ENCODE data around the gene PABPC1L. TPM values are rescaled to one million over a fixed set of nuclear protein-coding genes. Genes with fewer than 3 reads are reported as not detected.
"Not testable (repeated sequence)": the region's sequence is repeated elsewhere in the genome, so short reads cannot be mapped to it uniquely, and the experiment has no call there.

PABPC1L gene
- total RNA-seq (2014; rRNA removed; shearing (Covaris generic)) = 53.4 and 54.6 TPM in 2 replicates

DNA sequence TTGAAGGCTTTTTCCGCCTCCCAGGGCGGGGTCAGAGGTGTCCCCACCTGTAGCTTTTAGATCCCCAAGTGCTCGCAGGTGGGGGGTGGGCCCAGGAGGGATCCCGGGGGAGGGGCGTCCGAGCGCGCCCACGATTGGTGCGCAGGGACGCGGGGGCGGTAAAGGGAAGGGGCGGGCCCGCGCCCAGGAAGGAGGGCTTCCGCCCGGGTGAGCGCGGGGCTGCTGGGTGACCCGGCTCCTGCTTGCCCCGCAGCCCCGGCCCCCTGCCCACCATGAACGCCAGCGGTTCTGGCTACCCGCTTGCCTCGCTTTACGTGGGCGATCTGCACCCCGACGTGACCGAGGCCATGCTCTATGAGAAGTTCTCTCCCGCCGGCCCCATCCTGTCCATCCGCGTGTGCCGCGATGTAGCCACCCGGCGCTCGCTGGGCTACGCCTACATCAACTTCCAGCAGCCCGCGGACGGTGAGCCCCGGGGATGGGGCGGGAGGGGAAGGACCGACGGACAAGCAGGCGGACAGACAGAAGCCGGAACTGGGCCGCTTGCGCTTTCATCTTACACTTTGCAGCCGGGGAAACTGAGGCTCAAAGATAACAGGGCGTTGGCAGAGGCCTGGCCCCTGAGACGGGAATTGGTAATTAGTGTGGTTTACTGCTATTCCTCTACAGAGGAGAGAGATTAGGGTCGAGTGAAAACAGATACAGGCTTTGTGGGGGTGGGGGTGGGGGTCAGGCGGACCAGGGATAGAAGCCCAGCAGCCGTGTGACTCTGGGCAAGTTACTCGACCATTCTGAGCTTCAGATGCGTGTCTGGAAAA lies at the start of gene PABPC1L:
TSS of gene PABPC1L (plus strand) at position 189 of the 818 bp plus-strand sequence. CDS start at position 273, 84 bp downstream.
- peak; percentile 91 for DNase-seq (ENCODE audit: low spot score)

DNA sequence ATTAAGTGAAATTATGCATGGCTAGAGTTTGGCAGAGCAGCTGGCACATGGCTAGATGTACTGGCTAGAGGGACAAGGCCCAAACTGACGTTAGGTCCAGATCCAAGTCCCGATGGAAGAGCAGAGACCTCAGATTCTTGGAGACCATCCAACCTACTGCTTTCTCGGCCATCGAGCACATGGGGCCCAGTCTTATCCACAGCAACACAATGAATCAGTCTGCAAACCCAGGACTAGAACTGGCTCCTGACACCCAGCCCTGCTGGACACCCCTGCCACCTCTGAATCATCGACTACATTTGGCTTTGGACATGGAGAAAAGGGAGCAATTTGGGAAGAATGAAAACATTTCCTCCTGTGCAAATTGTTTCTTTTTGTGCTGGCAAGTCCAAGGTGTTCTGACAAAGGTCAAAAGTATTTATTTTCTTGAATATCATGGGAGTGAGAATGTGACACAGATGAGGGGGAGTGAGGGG lies 48.3 kb upstream of the PABPC1L start:
- DNase-seq (ENCODE audit: low spot score) = no peak

DNA sequence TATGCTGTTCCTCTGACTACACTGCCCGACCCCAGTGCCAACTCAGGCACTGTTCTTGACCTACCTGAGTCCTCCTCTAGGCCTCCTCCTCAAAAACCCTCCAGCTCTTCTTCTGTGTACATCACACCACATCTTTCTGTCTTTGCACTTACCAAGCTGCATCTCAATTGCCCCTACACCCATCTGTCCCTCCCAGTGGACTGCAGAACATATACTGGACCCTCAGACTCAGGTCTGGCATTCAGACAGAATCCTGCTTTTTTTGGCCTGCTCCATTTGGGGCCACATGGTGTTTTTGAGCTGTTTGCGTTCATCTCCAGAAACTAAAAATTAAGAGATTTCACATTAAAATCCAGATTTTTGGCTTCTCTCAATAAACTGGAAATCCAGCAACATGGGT lies 47.6 kb upstream of the PABPC1L start:
- no peak for DNase-seq (ENCODE audit: low spot score)

DNA sequence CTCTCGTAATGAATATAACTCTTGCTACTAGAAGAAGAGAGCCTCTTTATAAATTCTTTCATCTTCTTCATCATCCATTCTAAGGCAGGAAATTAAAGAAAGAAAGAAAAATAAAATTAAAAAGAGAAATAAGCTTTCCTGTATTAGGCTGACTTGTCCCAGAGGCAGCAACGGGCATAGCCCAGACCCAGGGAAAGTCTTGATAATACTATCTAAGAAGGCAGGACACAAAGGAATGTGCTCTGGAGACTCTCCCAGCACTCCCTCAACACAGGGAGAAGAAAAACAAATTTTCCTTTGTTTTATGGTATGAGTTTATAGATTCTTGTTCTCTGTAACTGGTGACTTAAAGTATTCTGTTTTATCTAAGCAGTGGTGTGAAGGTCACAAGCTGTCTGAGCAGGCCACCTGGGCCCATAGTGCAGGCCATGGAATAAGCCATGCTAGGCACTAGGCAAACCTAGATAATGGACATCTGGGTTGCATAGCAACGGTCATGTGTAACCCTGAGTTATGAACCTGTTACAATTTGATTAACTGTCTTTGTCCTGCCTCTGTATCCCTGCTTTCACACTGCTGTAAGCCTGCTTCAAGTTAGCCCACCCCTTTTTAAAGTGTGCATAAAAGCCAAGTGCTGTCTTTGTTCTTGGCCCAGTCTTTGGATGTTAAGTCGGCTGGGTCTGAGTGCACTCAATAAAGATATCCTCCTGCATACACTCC lies 46.3 kb upstream of the PABPC1L start:
- DNase-seq (ENCODE audit: low spot score) = not testable (repeated sequence)

DNA sequence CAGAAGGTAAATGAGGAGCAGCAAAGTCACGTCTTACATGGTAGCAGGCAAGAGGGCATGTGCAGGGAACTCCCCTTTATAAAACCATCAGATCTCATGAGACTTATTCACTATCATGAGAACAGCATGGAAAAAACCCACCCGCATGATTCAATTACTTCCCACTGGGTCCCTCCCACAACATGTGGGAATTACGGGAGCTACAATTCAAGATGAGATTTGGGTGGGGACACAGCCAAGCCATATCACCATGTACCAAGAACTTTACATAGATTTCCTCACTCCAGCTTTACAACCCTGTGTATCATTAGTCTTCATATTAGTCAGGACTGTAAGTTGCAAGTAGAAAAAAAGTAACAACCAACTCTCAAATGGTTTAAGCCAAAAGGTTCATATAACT lies 45.4 kb upstream of the PABPC1L start:
- not testable (repeated sequence) for DNase-seq (ENCODE audit: low spot score)

DNA sequence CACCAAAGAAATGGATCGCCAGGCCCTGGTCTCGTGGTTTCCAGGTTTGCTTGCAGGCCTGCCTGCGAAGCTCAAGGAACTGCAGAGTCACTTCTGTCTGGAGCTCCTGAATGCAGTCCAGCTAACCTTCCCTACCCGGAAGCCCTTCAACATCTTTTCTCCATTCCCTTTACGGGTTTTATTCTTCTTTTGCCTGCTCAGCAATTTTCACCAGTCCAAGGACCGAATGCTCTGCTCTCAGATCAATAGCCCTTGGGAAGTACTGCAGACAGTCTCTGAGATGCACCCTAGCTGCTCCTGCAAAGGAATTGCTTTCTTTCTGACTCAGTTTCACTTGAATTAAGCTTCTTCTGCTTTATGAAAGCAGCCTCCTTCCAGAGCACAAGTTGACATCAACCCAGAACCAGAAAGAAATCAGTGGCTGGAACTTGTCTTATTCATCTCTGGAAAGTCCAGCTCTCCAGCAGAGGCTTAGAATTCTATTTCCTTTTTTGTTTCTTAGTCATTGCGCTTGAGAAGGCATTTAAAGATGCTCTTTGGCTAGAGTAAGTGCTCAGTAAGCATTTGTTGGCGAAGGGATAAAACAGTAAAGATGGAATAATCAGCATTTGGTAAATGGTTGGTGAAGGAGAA lies 43.0 kb upstream of the PABPC1L start:
- DNase-seq (ENCODE audit: low spot score) = no peak

DNA sequence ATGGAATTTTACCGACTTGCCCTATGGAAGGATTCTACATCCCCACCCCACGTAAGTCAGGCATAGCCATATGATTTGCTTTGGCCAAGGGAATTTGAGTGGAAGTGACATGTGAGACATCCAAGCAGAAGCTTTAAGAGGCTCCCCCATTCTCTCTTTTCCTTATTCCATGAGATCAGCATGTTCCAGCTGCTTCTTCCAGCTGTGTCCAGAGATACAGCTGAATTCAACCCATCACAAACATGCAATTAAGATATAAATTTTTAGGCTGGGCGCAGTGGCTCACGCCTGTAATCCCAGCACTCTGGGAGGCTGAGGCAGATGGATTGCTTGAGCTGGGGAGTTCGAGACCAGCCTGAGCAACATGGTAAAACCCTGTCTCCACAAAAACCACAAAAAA lies 40.4 kb upstream of the PABPC1L start:
- no peak for DNase-seq (ENCODE audit: low spot score)

DNA sequence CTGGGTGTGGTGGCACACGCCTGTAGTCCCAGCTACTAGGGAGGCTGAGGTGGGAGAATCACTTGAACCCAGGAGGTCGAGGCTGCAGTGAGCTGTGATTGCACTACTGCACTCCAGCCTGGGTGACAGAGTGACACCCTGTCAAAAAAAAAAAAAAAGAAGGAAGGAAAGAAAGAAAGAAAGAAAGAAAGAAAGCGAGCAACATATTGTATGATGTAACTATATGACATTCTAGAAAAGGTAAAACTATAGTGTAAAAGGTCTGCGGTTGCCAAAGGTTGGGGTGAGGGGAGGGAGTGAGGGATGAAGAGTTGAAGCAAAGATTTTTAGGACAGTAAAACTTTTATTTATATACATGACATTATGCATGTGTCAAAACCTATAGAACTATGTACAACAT lies 27.5 kb upstream of the PABPC1L start:
- DNase-seq (ENCODE audit: low spot score) = not testable (repeated sequence)

DNA sequence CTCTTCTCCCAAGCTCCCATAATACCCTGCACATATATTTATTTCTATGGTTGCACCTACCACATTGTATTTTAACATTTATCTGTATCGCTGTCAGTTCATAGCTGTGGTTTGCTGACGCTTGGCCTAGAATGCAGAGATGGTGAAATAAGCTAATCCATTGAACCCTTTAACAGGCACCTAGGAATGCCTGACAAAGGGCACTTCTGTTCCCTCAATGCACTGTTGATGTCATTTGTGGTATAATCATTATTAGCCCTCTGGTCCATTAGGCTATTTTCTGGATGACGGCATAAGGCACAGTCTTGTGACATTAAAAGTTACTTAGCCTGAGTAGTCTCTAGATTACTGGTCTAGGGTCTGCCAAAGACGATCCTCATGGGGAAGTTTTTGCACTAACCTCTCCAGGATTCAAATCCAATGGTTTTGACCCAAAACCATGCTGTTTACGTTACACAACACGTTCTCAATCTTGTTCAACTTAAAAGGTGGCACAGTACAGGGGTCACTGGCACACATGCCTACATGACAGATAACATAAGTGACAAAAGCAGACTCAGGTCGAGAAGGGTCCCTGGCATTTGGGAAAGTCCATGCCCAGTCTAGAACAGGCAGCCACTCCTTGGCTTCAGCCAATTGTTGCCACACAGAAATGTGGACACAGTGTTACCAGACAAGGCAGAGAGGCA lies 26.5 kb upstream of the PABPC1L start:
- no peak for DNase-seq (ENCODE audit: low spot score)

DNA sequence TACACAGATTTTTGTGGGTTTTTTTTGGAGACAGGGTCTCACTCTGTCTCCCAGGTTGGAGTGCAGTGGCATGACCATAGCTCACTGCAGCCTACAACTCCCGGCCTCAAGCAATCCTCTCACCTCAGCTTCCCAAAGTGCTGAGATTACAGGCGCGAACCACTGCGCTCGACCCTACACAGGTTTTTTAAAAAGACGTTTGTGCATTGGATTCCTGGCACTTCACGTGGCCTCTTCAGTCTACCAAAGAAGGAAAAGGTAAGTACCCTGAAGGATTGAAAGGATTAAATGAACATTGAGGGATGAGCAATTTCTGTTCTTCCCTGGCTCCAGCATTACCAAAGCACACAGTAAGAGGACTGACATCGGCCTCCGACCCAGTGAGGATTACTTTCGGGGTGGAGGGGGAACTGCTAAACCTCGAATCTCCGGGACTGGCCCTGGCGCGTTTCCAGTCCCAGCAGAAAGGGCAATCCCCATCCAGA lies 24.9 kb upstream of the PABPC1L start:
- DNase-seq (ENCODE audit: low spot score) = no peak

DNA sequence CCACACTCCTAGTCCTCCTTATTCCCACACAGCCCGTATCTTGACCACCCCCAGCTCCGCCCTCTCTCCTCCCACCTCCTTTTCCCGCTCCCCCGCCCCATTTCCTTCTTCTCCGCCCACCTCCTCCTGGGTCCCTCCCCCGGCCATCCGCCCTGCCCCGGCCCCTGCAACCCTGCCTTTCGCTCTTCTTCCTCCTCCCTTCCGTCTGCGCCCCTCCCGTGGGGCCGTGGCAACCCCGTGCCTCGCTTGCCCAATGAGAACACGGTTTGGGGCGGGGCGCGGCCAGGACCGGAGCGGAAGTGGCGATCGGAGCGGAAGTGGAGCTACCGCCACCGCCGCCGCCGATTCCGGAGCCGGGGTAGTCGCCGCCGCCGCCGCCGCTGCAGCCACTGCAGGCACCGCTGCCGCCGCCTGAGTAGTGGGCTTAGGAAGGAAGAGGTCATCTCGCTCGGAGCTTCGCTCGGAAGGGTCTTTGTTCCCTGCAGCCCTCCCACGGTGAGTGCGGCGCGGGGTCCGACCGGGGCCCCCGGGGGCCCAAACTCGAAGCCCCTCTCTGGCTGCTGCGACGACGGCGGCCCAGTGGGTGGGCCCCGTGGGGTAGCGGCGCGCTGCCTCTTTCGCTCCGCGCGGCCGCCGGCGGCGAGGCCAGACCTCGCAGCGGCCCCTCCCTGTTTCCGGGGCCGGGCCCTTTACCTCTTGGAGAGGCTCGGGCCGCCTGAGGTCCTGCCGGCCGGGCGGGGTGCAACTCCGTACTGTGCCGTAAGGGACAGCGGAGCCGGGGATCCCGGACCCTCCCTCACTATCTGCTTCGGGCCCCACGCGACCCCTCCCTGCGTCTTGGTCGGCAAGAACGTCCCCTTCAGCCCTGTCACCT lies 24.2 kb upstream of the PABPC1L start, which contains the start of gene YWHAB:
TSS of gene YWHAB (plus strand) at position 314 of the 874 bp plus-strand sequence. CDS start 15,829 bp downstream, outside the sequence.
- DNase-seq (ENCODE audit: low spot score) = peak; percentile 100

DNA sequence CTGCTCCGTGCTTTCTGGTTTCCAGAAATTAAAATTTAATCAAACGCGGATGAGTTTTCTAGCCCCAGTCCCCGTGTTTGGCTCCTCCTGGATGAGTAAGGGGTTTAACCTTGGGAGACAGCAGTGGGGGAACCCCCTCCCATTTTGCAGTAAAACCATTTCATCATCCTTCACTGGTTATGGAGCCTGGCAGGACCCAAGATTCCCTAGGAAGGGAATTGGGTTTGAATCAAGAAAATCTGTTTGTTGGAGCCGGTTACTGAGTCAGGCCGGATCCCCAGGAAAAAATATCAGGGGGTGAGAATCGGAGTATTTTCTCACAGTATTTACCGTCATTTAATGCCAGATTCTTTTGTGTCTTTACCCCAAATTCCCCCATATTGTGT lies 23.6 kb upstream of the PABPC1L start:
- DNase-seq (ENCODE audit: low spot score) = no peak

DNA sequence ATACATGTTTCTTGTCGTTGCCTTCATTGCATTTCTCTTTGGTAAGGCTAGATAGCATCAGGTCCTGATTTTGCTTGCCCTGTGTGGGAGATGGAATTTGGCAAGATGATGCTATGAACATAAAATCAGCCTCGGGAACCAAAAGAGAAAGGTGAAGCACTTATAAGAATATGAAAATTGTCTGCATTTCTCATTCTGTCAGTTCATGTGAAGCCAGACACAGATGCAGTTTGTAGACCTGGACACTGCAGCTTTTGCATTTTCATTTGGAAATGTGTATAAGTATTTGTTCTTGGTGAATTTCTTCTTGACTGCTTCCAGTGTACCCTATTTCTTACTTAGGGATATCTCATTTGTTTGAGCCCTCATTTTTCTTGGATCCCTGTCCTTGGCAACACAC lies 23.0 kb upstream of the PABPC1L start:
- no peak for DNase-seq (ENCODE audit: low spot score)

DNA sequence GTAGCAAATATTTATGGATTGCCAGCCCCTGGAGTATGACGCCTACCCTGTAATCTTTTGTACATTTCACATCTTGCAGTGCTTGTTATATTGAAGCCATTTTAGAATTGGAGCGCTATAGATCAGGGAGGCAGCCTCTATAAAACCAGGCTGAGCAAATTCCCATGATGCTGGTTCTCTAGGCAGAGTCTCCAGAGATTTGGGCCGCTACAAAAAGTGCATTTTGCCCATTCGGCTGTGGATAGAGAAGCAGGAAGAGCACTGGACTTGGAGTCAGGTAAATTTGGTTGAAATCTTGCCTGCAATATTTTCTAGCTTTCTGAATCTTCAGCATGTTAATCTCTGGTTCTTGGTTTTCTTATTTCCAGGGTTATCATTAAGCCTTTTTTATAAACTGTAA lies 22.4 kb upstream of the PABPC1L start:
- DNase-seq (ENCODE audit: low spot score) = no peak

DNA sequence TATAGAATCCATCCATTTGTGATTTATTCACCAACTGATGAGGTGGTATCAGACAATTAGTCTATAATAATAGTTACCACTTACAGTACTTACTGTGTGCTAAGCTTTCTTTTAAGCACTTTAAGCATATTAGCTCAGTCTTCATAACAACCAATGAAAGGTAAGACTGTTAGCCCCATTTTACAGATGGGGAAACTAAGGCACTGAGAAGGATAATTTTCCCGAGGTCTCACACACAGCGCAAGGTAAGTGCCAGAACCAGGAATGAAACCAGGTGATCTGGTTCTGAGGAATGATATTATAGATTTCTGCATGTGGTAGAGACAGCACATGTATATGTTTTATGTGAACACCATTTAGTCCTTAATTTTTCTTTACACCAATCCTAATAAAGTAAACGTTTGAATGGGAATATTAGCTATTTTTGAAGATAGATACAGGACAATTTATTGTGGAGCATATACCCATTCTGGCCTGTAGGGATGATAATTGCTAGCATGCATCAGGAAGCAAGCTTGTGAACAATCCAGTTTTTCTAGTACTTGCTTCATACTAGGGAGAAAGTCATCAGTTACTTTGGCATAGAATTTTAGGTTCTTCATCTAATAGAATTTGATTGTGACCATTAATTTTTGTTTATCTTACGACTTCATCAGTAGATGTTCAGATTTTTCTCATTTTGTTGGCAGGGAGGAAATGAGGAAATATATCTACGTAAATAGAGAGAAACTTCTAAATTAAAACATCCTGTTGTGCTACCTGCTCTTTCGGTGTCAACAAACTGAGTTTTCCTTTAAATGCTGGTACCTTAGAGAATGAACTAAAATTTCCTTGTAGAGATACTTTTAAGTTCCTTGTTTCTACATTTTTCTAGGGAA lies 21.4 kb upstream of the PABPC1L start:
- DNase-seq (ENCODE audit: low spot score) = peak; percentile 62

DNA sequence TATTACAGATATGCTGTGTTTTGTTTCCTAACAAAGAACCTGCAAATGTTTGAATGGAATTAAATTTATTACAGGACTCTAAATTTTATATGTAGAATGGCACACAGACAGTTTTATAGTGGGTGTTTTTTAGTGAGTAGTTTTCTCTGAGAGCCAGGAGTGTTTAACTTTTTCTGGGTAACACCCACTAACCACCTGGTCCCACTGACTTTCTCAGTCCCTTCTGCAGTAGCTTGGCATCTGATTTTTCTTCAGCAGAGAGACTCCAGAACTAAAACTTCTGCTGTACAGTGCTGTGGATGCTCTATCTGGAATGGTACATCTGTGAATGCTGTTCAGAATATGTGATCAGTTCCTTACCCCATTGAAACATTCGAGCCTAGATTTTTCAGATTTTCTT lies 18.0 kb upstream of the PABPC1L start:
- no peak for DNase-seq (ENCODE audit: low spot score)

DNA sequence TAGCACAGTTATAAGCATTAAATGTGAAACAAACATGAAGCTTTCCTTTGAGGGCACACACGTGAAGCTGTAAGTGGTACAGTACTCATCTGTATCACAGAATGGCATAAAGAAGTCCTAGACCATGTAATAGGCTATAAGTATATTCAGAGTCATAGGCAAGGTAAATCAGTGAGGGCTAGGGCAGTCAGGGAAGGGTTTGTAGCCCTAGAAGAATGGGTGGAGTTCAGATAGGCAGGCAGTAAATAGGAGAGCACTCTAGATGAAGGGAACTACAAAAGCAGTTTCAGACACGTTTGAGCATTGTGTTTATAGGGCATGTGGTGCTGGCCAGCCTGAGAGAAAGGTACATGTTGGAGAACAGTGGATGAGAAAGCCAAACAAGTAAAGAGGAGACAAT lies 14.9 kb upstream of the PABPC1L start:
- DNase-seq (ENCODE audit: low spot score) = no peak

DNA sequence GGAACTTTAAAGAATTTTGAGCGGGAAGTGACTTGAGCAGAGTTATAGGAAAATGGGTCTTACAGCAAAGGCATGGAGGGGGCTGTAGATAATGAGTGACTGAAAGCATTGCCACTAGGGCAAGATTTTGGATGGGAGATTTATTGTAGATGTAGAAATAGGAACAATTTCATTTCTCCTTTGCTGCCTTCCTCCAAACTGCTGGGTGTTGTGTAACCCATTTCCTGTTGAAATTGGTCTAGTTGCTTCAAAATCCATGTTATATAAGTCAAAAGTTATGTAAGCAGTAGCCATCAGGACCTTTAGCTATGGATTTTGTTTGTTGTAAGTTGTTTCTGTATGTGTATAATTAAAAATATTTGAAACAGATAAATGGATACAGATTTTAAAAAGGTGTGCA lies 13.3 kb upstream of the PABPC1L start:
- DNase-seq (ENCODE audit: low spot score) = no peak

DNA sequence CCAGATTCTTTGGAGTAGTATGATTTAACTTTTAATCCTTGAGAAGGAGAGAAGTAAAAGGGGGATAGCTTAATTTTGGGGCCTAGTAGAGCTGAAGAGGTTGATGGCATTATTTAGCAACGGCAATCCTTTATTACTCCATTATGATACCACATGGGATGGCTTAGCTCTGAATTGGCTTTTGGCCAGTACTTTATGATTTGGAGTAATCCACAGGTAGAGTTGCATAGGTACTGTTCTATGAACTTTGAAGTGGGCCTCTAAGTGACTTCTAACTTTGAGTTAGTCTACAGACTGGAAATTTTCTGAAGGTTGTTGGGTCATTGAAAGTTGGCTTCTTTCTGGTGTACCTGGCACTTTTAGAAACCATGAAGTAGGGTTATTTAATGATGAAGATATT lies 12.7 kb upstream of the PABPC1L start:
- DNase-seq (ENCODE audit: low spot score) = no peak

All from HT-29 (cell line).